Nephron (organoid): Measurements from ENCODE around the gene GPATCH3.

Experiments used
- H3K27ac Mint-ChIP-seq, 3 experiments: 2 replicates each; pipeline ENCODE4 v1.8.0; 2020; ENCODE audit warnings: mixed read lengths in 3 of 3, mild to moderate bottlenecking in 2 of 3, moderate library complexity in 1 of 3
- H3K27me3 Mint-ChIP-seq: 2 replicates; pipeline ENCODE4 v1.8.0; 2021; ENCODE audit warnings: low read depth, mild to moderate bottlenecking, moderate library complexity, mixed read lengths
- H3K36me3 Mint-ChIP-seq: 2 replicates; pipeline ENCODE4 v1.8.0; 2020; ENCODE audit warnings: low read depth, mixed read lengths
- H3K4me1 Mint-ChIP-seq: 2 replicates; pipeline ENCODE4 v1.8.0; 2020; ENCODE audit warnings: mixed read lengths
- H3K4me3 Mint-ChIP-seq, 3 experiments: 2 replicates each; pipeline ENCODE4 v1.8.0; 2020; ENCODE audit warnings: mild to moderate bottlenecking in 3 of 3, mixed read lengths in 3 of 3, moderate library complexity in 2 of 3
- H3K9me3 Mint-ChIP-seq: 2 replicates; pipeline ENCODE4 v1.8.0; 2020; ENCODE audit warnings: mixed read lengths
- CTCF ChIP-seq, 3 experiments: fragments of 200-600 bp; sonication (generic); IDR thresholded peaks; one replicate each; pipeline ENCODE4 v1.5.0; 2021; ENCODE audit warnings: antibody characterized with exemption in 3 of 3; ENCODE audit not compliant: unreplicated experiment in 3 of 3

The GPATCH3 gene

GRCh38 chr1:26855636-26856035 lies 44.6 kb downstream of the GPATCH3 start:
- H3K36me3 Mint-ChIP-seq, result peaks cover 28% of the 10 kb centered on the region
- no peak overlapping the region for H3K27ac Mint-ChIP-seq
- peaks cover 14% of the 10 kb centered on the region for H3K4me1 Mint-ChIP-seq
- H3K27me3 Mint-ChIP-seq, result peaks cover 3% of the 10 kb centered on the region
- H3K4me3 Mint-ChIP-seq, result no peak overlapping the region
- no peaks in the 10 kb centered on the region for H3K9me3 Mint-ChIP-seq
- no peak for TF ChIP-seq CTCF (IDR thresholded peaks at IDR 0.05; ENCODE audit: unreplicated experiment in 3 of 3)

- H3K9me3 Mint-ChIP-seq, result no peaks in the 10 kb centered on the region
- peaks cover 14% of the 10 kb centered on the region for H3K4me1 Mint-ChIP-seq
- no peak overlapping the region for H3K27ac Mint-ChIP-seq
- TF ChIP-seq CTCF (IDR thresholded peaks at IDR 0.05; ENCODE audit: unreplicated experiment in 3 of 3), result no peak
- peaks cover 30% of the 10 kb centered on the region for H3K36me3 Mint-ChIP-seq
- H3K4me3 Mint-ChIP-seq, result no peak overlapping the region
- peaks cover 3% of the 10 kb centered on the region for H3K27me3 Mint-ChIP-seq
Measured at GRCh38 chr1:26854906-26855305, 45.4 kb downstream of the GPATCH3 start.

GRCh38 chr1:26853600-26853999 lies 46.7 kb downstream of the GPATCH3 start:
- Mint-ChIP-seq H3K27ac (no peak overlapping the region), H3K9me3 (no peaks in the 10 kb centered on the region), H3K4me1 (peaks cover 14% of the 10 kb centered on the region), H3K27me3 (peaks cover 3% of the 10 kb centered on the region), H3K4me3 (no peak overlapping the region), H3K36me3 (peaks cover 35% of the 10 kb centered on the region)
- TF ChIP-seq CTCF (IDR thresholded peaks at IDR 0.05; ENCODE audit: unreplicated experiment in 3 of 3), result no peak

GRCh38 chr1:26853156-26853555 lies 47.1 kb downstream of the GPATCH3 start:
- H3K36me3 Mint-ChIP-seq, result peaks cover 38% of the 10 kb centered on the region

GRCh38 chr1:26852701-26853100 lies 47.6 kb downstream of the GPATCH3 start:
- Mint-ChIP-seq H3K4me3 (no peak overlapping the region), H3K9me3 (no peaks in the 10 kb centered on the region), H3K36me3 (peaks cover 41% of the 10 kb centered on the region), H3K27ac (no peak overlapping the region), H3K4me1 (peaks cover 5% of the 10 kb centered on the region), H3K27me3 (peaks cover 3% of the 10 kb centered on the region)
- no peak for TF ChIP-seq CTCF (IDR thresholded peaks at IDR 0.05; ENCODE audit: unreplicated experiment in 3 of 3)

More at GRCh38 chr1:26853156-26853555, 47.1 kb downstream of the GPATCH3 start:
- no peak overlapping the region for H3K27ac Mint-ChIP-seq
- TF ChIP-seq CTCF (IDR thresholded peaks at IDR 0.05; ENCODE audit: unreplicated experiment in 3 of 3), result peak; percentile 54 to 72 (median 67)
- no peak overlapping the region for H3K4me3 Mint-ChIP-seq
- H3K27me3 Mint-ChIP-seq, result peaks cover 3% of the 10 kb centered on the region
- peaks cover 10% of the 10 kb centered on the region for H3K4me1 Mint-ChIP-seq
- H3K9me3 Mint-ChIP-seq, result no peaks in the 10 kb centered on the region

- no peaks in the 10 kb centered on the region for H3K9me3 Mint-ChIP-seq
Measured at GRCh38 chr1:26851106-26851684, 49.1 kb downstream of the GPATCH3 start.

More at GRCh38 chr1:26851106-26851684, 49.1 kb downstream of the GPATCH3 start:
- TF ChIP-seq CTCF (IDR thresholded peaks at IDR 0.05; ENCODE audit: unreplicated experiment in 3 of 3), result no peak
- Mint-ChIP-seq H3K27ac (no peak overlapping the region), H3K27me3 (peaks cover 3% of the 10 kb centered on the region), H3K36me3 (peaks cover 48% of the 10 kb centered on the region), H3K4me1 (no peaks in the 10 kb centered on the region), H3K4me3 (no peak overlapping the region)
